ENCODE results near the gene UBE2L6.
"Not testable (repeated sequence)": the region's sequence is repeated elsewhere in the genome, so short reads cannot be mapped to it uniquely, and the experiment has no call there.

UBE2L6 gene

GRCh38 chr11:57566005-57566904 lies 1.2 kb downstream of the UBE2L6 start:
- peak; percentile 74 for DNase-seq

GRCh38 chr11:57562596-57562995 lies 4.9 kb downstream of the UBE2L6 start:
- DNase-seq, result no peak

GRCh38 chr11:57560146-57560545 lies 7.3 kb downstream of the UBE2L6 start:
- no peak for DNase-seq

- no peak for DNase-seq
These were observed 11.4 kb downstream of the UBE2L6 start for GRCh38 chr11:57556041-57556440.

GRCh38 chr11:57555393-57555792 lies 12.1 kb downstream of the UBE2L6 start:
- no peak for DNase-seq

- no peak for DNase-seq
These were observed 15.0 kb downstream of the UBE2L6 start for GRCh38 chr11:57552479-57552878.

- DNase-seq, result no peak
These were observed 15.5 kb downstream of the UBE2L6 start for GRCh38 chr11:57551941-57552340.

- DNase-seq, result no peak
These were observed 17.5 kb downstream of the UBE2L6 start for GRCh38 chr11:57549983-57550382.

- DNase-seq, result no peak
These were observed 19.6 kb downstream of the UBE2L6 start for GRCh38 chr11:57547854-57548377.

- no peak for DNase-seq
These were observed 20.5 kb downstream of the UBE2L6 start for GRCh38 chr11:57546869-57547475.

GRCh38 chr11:57546451-57546850 lies 21.0 kb downstream of the UBE2L6 start:
- no peak for DNase-seq

- no peak for DNase-seq
These were observed 21.6 kb downstream of the UBE2L6 start for GRCh38 chr11:57545883-57546282.

GRCh38 chr11:57544566-57544965 lies 22.9 kb downstream of the UBE2L6 start:
- DNase-seq, result no peak

GRCh38 chr11:57543593-57543992 lies 23.9 kb downstream of the UBE2L6 start:
- no peak for DNase-seq

GRCh38 chr11:57542582-57542981 lies 24.9 kb downstream of the UBE2L6 start:
- no peak for DNase-seq

GRCh38 chr11:57541169-57541568 lies 26.3 kb downstream of the UBE2L6 start:
- DNase-seq, result no peak

- DNase-seq, result no peak
These were observed 28.1 kb downstream of the UBE2L6 start for GRCh38 chr11:57539342-57539741.

- no peak for DNase-seq
These were observed 30.4 kb downstream of the UBE2L6 start, which contains the start of gene SMTNL1 for GRCh38 chr11:57536947-57537619. SMTNL1 (plus strand) TSS chr11:57537595; CDS start chr11:57542643, 5,048 bp downstream.

- DNase-seq, result not testable (repeated sequence)
These were observed 33.0 kb downstream of the UBE2L6 start for GRCh38 chr11:57534449-57534848.

GRCh38 chr11:57530596-57531507 lies 36.6 kb downstream of the UBE2L6 start, which contains the start of gene TIMM10:
TIMM10 (minus strand) TSS chr11:57530754; CDS start chr11:57530189, 565 bp downstream.
- DNase-seq, result peak; percentile 97

- DNase-seq, result no peak
These were observed 37.3 kb downstream of the UBE2L6 start for GRCh38 chr11:57530215-57530595.

GRCh38 chr11:57529012-57529411 lies 38.5 kb downstream of the UBE2L6 start:
- DNase-seq, result no peak
